Measurements from ENCODE around the gene SDK2. TPM values are rescaled to one million over a fixed set of nuclear protein-coding genes. Genes with fewer than 3 reads are reported as not detected.

SDK2 gene
- polyA plus RNA-seq, 1 experiment = 0.01 TPM

DNA sequence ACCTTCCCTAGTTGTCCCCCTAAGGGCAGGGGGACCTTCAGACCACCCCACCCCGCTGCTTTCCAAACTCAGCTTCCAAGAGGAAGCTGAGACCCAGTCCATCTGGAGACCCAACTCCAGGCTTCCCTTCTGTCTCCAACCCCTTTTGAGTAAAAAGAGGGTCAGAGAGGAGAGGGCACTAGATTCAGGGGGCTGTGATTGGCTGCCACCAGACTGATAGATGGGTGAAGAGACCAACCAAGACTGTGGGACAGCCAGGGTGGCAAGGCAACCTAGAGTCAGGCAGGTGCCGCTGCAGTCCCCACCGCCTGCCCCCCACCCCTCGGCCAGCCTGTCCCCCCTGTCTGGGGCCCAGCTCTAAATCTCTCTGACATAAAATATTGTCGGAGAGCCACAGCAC lies 92.5 kb downstream of the SDK2 start:
- DNase-seq (ENCODE audit: low read depth, low spot score) = no peak
- H3K27ac ChIP-seq (ENCODE audit: low read depth, low read length) = no peak overlapping the region
- POLR2A ChIA-PET = no interaction called here
- no peak overlapping the region for H3K4me3 ChIP-seq (ENCODE audit: low read depth, low read length)
- CTCF ChIA-PET = no interaction called here
- no peaks in the 10 kb centered on the region; the same call in 1 of the 2 replicates for H3K9me3 ChIP-seq (ENCODE audit: control insufficient read depth, insufficient read depth, low read length)
- TF ChIP-seq, protein P1, sequence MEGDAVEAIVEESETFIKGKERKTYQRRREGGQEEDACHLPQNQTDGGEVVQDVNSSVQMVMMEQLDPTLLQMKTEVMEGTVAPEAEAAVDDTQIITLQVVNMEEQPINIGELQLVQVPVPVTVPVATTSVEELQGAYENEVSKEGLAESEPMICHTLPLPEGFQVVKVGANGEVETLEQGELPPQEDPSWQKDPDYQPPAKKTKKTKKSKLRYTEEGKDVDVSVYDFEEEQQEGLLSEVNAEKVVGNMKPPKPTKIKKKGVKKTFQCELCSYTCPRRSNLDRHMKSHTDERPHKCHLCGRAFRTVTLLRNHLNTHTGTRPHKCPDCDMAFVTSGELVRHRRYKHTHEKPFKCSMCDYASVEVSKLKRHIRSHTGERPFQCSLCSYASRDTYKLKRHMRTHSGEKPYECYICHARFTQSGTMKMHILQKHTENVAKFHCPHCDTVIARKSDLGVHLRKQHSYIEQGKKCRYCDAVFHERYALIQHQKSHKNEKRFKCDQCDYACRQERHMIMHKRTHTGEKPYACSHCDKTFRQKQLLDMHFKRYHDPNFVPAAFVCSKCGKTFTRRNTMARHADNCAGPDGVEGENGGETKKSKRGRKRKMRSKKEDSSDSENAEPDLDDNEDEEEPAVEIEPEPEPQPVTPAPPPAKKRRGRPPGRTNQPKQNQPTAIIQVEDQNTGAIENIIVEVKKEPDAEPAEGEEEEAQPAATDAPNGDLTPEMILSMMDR (IDR thresholded peaks at IDR 0.05; ENCODE audit: low read depth, low read length) = no peak
- no peaks in the 10 kb centered on the region for H3K27me3 ChIP-seq (ENCODE audit: control insufficient read depth, insufficient read depth, low read length)

DNA sequence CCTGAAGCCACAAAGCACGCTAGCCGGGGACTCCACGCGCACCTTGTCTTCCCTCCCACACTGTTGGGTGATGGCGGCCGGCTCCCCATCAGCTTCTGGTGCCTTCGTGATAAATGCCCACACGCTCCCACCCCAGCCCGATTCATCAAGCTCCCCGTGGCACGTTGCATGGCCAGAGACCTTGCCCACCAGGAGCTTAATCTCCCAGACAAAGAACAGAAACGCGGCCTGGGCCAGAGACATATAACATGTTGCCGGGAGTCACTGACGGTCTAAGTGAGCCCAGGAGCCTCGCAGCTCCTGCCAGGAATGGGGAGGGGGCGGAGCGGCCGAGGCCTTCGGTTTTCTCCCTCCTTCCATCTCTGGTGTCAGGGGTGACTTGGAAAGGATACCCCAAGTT lies 93.1 kb downstream of the SDK2 start:
- POLR2A ChIA-PET = no interaction called here
- H3K27me3 ChIP-seq (ENCODE audit: control insufficient read depth, insufficient read depth, low read length) = no peaks in the 10 kb centered on the region
- no peak overlapping the region for H3K27ac ChIP-seq (ENCODE audit: low read depth, low read length)
- TF ChIP-seq, protein P1 (IDR thresholded peaks at IDR 0.05; ENCODE audit: low read depth, low read length) = no peak
- CTCF ChIA-PET = no interaction called here
- H3K4me3 ChIP-seq (ENCODE audit: low read depth, low read length) = no peak overlapping the region
- H3K9me3 ChIP-seq (ENCODE audit: control insufficient read depth, insufficient read depth, low read length) = no peaks in the 10 kb centered on the region; the same call in 1 of the 2 replicates
- no peak for DNase-seq (ENCODE audit: low read depth, low spot score)

DNA sequence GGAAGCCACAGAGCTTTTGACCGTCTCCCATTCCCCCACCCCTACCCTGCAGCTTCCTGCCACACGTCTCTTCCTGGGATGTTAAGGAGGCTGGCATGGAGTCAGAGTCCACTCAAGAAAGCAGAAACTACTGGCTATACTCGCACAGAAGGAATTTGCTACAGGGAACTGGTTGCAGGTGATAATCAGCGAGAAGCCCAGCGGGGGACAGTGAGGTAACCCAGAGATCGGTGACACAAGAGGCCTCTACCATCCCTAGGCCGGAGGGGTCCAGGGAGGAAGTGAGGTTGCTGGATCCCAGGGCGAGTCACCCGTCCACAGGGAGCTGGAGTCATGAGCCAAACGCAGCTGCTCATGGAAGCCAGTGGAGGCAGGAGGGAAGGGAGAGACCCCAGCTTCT lies 93.7 kb downstream of the SDK2 start:
- CTCF ChIA-PET = no interaction called here
- Histone ChIP-seq H3K4me3 (ENCODE audit: low read depth, low read length) (no peak overlapping the region), H3K27ac (ENCODE audit: low read depth, low read length) (no peak overlapping the region), H3K9me3 (ENCODE audit: control insufficient read depth, insufficient read depth, low read length) (no peaks in the 10 kb centered on the region; the same call in 1 of the 2 replicates), H3K27me3 (ENCODE audit: control insufficient read depth, insufficient read depth, low read length) (no peaks in the 10 kb centered on the region)
- no peak for DNase-seq (ENCODE audit: low read depth, low spot score)
- TF ChIP-seq, protein P1 (IDR thresholded peaks at IDR 0.05; ENCODE audit: low read depth, low read length) = no peak
- POLR2A ChIA-PET = no interaction called here

DNA sequence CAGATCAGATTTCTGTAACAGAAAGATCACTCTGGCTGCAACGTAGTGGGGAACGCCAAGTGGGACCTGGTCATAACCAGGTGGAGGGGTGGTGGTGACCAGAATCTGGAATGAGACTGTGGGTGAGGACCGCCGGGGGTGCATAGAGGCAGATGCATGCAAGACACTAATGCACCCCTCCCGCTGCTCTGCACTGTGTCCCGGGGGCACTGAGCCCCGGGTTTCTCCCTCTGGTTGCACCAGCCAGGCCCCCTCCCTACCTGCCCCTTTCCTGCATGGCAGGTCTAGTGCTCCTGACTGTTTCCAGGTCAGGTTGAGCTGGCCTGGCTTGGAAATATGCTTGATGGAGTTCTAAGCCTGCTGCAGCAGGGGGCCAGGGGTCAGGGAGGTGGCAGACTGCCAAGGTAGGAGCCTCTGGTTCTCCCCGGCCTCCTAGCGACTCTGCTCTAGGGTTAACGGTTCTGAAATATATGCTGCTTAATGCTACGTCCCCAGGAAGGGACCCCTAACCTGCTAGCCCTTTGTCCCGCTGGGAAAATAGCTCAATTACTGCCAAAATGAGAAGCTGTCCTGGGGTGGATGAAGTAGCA lies 94.3 kb downstream of the SDK2 start:
- no peak overlapping the region for H3K27ac ChIP-seq (ENCODE audit: low read depth, low read length)
- TF ChIP-seq, protein P1 (IDR thresholded peaks at IDR 0.05; ENCODE audit: low read depth, low read length) = no peak
- ChIA-PET CTCF (no interaction called here), POLR2A (no interaction called here)
- DNase-seq (ENCODE audit: low read depth, low spot score) = no peak
- no peaks in the 10 kb centered on the region for H3K27me3 ChIP-seq (ENCODE audit: control insufficient read depth, insufficient read depth, low read length)
- no peak overlapping the region for H3K4me3 ChIP-seq (ENCODE audit: low read depth, low read length)
- H3K9me3 ChIP-seq (ENCODE audit: control insufficient read depth, insufficient read depth, low read length) = no peaks in the 10 kb centered on the region; the same call in 1 of the 2 replicates

DNA sequence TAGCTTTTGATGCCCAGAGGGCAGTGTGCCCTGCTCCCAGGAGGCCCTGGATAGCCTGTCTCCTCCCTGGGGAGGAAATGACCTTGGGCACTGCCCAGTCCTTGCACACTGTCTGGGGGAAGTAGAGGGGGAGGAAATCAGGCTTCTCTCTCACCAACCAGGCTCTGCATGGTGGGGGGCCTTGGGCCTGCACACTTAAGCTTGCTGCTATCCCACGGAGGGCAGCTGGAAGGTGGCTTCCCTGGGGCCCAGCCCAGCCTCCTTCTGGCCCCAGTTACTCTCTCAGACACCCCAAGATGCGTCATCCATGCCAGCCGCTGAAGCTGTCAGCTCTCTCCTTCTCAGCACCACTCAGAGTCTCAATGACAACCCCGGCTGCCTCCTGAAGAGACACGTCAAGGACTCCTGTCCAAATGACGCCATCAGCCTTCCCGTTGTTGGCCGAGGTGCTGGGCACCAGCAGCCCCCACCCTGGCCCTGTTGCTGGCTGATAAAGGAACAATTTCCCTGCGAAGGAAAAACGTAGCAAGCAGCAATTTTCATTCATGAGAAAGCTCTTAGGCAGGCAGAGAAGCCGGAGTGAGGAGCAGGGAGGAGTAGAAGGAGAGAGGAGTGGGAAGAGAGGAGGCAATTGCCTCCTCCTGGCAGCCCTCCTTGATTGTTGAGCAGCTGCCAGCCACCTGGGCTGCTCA lies 95.5 kb downstream of the SDK2 start:
- TF ChIP-seq, protein P1 (IDR thresholded peaks at IDR 0.05; ENCODE audit: low read depth, low read length) = no peak
- no peak overlapping the region for H3K4me3 ChIP-seq (ENCODE audit: low read depth, low read length)
- H3K27me3 ChIP-seq (ENCODE audit: control insufficient read depth, insufficient read depth, low read length) = no peaks in the 10 kb centered on the region
- H3K9me3 ChIP-seq (ENCODE audit: control insufficient read depth, insufficient read depth, low read length) = no peaks in the 10 kb centered on the region; the same call in 1 of the 2 replicates
- CTCF ChIA-PET = no interaction called here
- POLR2A ChIA-PET = no interaction called here
- H3K27ac ChIP-seq (ENCODE audit: low read depth, low read length) = no peak overlapping the region
- no peak for DNase-seq (ENCODE audit: low read depth, low spot score)

All from AG04450 (cell line).